GM12878 (cell line): ENCODE data around the gene NAGK. TPM values are rescaled to one million over a fixed set of nuclear protein-coding genes. Genes with fewer than 3 reads are reported as not detected.

Experiments used
- ATAC-seq: fragments of 200-7000 bp; cut with Tn5 transposase; 3 replicates; pipeline ENCODE4 v1.9.1; 2020; ENCODE audit warnings: mild to moderate bottlenecking, moderate library complexity
- BruUV-seq: library from RNA; stranded (reverse); fragments of 400-500 nt; replicated peaks from 2 replicates; lab custom pipeline; 2021; lab: Mats Ljungman, UMichigan
- CTCF ChIA-PET: fragments of 300-600 bp; sonication (Branson Sonifier 250); formaldehyde crosslinking; extraction: SDS; loops from one replicate; lab custom pipeline; 2021; ENCODE audit warnings: inconsistent platforms; lab: Yijun Ruan, JAX
- POLR2A ChIA-PET: fragments of 350-600 bp; formaldehyde crosslinking; extraction: SDS; loops from one replicate; lab custom pipeline; 2021; ENCODE audit warnings: inconsistent platforms; lab: Charles Lee
- RAD21 ChIA-PET: fragments of 300-600 bp; sonication (Branson Sonifier 250); formaldehyde crosslinking; loops from one replicate; lab custom pipeline; 2023; ENCODE audit warnings: antibody characterized with exemption; ENCODE audit not compliant: unreplicated experiment; lab: Charles Lee
- SMC1A ChIA-PET: fragments of 300-600 bp; sonication (Branson Sonifier 250); formaldehyde crosslinking; loops from one replicate; lab custom pipeline; 2023; ENCODE audit not compliant: unreplicated experiment, uncharacterized antibody; lab: Charles Lee
- DNase-seq: peaks from one replicate; pipeline ENCODE4 v3.0.0-alpha.2; 2011; ENCODE audit warnings: low read depth, low spot score
- FAIRE-seq: peaks from 3 replicates; lab custom pipeline; 2011; peaks lifted over from hg19 to GRCh38; lab: Jason Lieb, UNC
- H2AFZ ChIP-seq: 2 replicates; pipeline ENCODE4 v1.6.0; 2011; ENCODE audit warnings: low read depth, low read length, control low read depth; ENCODE audit not compliant: control insufficient read depth
- H3K27ac ChIP-seq: 2 replicates; pipeline ENCODE4 v1.5.1; 2011; ENCODE audit warnings: control low read depth; ENCODE audit not compliant: control insufficient read depth, insufficient read depth
- H3K27me3 ChIP-seq, 2 experiments: replicated peaks in 1 of 2; 2 replicates each; pipeline versions ENCODE4 v1.6.0 to v1.6.1; 2011; ENCODE audit warnings: low read length in 1 of 2; ENCODE audit not compliant: control insufficient read depth in 2 of 2, insufficient read depth in 2 of 2
- H3K36me3 ChIP-seq, 2 experiments: 2 replicates each; pipeline ENCODE4 v1.5.1; 2011; ENCODE audit warnings: low read length in 1 of 2; ENCODE audit not compliant: control insufficient read depth in 2 of 2, insufficient read depth in 2 of 2
- H3K4me1 ChIP-seq: 2 replicates; pipeline ENCODE4 v1.6.1; 2011; ENCODE audit warnings: mild to moderate bottlenecking, low read length, moderate library complexity, mixed read lengths; ENCODE audit not compliant: control insufficient read depth, insufficient read depth
- H3K4me2 ChIP-seq: 2 replicates; pipeline ENCODE4 v1.6.0; 2011; ENCODE audit warnings: control low read depth; ENCODE audit not compliant: control insufficient read depth, insufficient read depth
- H3K4me3 ChIP-seq: fragments of 200-600 bp; sonication (generic); 2 replicates; pipeline ENCODE4 v1.5.1; 2016
- H3K79me2 ChIP-seq: 2 replicates; pipeline ENCODE4 v1.6.0; 2011; ENCODE audit warnings: low read length; ENCODE audit not compliant: control insufficient read depth, insufficient read depth
- H3K9ac ChIP-seq: 2 replicates; pipeline ENCODE4 v1.8.0; 2011; ENCODE audit warnings: low read length, control low read depth, mixed read lengths; ENCODE audit not compliant: control insufficient read depth, insufficient read depth
- H3K9me3 ChIP-seq: replicated peaks from 3 replicates; pipeline ENCODE4 v1.5.1; 2011; ENCODE audit warnings: mild to moderate bottlenecking, low read length; ENCODE audit not compliant: control insufficient read depth, insufficient read depth
- H4K20me1 ChIP-seq: 2 replicates; pipeline ENCODE4 v1.6.0; 2011; ENCODE audit not compliant: control insufficient read depth, insufficient read depth
- EP300 ChIP-seq, 2 experiments: fragments of 150-350 bp in 1 of 2; IDR thresholded peaks; 2 replicates each; pipeline ENCODE4 v1.6.1; 2011 to 2012; ENCODE audit warnings: low read depth in 2 of 2, low read length in 2 of 2, borderline replicate concordance in 1 of 2, improper control_type of control experiment in 1 of 2, inconsistent platforms in 1 of 2; ENCODE audit not compliant: control insufficient read depth in 1 of 2
- PAX5 ChIP-seq: IDR thresholded peaks from 2 replicates; pipeline ENCODE4 v1.6.1; 2011; ENCODE audit warnings: low read depth, low read length, borderline replicate concordance
- POLR2A ChIP-seq: IDR thresholded peaks from 2 replicates; pipeline ENCODE4 v1.6.1; 2011; ENCODE audit warnings: low read depth, mild to moderate bottlenecking, low read length
- RELB ChIP-seq: fragments of 450-650 bp; IDR thresholded peaks from 2 replicates; pipeline ENCODE4 v1.6.1; 2017; ENCODE audit warnings: low read depth, mild to moderate bottlenecking, moderate library complexity
- RFX5 ChIP-seq: IDR thresholded peaks from 2 replicates; pipeline ENCODE4 v1.6.1; 2011; ENCODE audit warnings: low read depth, low read length, improper control_type of control experiment
- SIX5 ChIP-seq: IDR thresholded peaks from 2 replicates; pipeline ENCODE4 v1.6.1; 2011; ENCODE audit warnings: mild to moderate bottlenecking, low read depth, low read length, moderate library complexity; ENCODE audit not compliant: severe bottlenecking
- SMAD1 ChIP-seq: fragments of 450-650 bp; IDR thresholded peaks from 2 replicates; pipeline ENCODE4 v1.6.1; 2018; ENCODE audit warnings: mild to moderate bottlenecking, low read depth; ENCODE audit not compliant: partially characterized antibody
- USF2 ChIP-seq: IDR thresholded peaks from 2 replicates; pipeline ENCODE4 v1.6.1; 2011; ENCODE audit warnings: low read depth, low read length, improper control_type of control experiment, borderline replicate concordance
- YBX1 ChIP-seq: fragments of 450-650 bp; IDR thresholded peaks from 2 replicates; pipeline ENCODE4 v1.6.1; 2016; ENCODE audit warnings: antibody characterized with exemption
- ZSCAN29 ChIP-seq: fragments of 450-650 bp; IDR thresholded peaks from 2 replicates; pipeline ENCODE4 v1.6.1; 2017; ENCODE audit warnings: mild to moderate bottlenecking, moderate library complexity
- WGBS: methylation state at CpG from one replicate; pipeline ENCODE4 v1.1.6; 2016; ENCODE audit warnings: low lambda C conversion rate; ENCODE audit not compliant: insufficient replicate concordance, insufficient coverage; ENCODE audit errors: missing lambda C conversion rate; 5-methylcytosine and 5-hydroxymethylcytosine counted together
- in situ Hi-C: fragments of 300-500 bp; cut with MboI; formaldehyde crosslinking; loops from 9 replicates; pipeline ENCODE4 v1.14.3; 2018; ENCODE audit warnings: mixed read lengths
- intact Hi-C: fragments of 100-400 bp; cut with micrococcal nuclease; formaldehyde crosslinking; loops from one replicate; pipeline ENCODE4 v1.14.2; 2022; ENCODE audit not compliant: unreplicated experiment
- polyA plus RNA-seq, 11 experiments: library from polyadenylated mRNA; depleted of rRNA in 4 of 11; unstranded in 6 of 11; stranded (reverse) in 5 of 11; fragments of >200 nt; fragmentation: Nextera tagmentation in 4 of 11; fragmentation: Illumina TruSeq in 1 of 11; extraction: Ambion mirVana in 4 of 11; extraction: Trizol in 1 of 11; gene quantifications; 1 replicate in 1 of 11; 2 replicates in 10 of 11; pipeline versions ENCODE4 v1.2.1 to v1.2.3, GENCODE V29; 2011 to 2016; ENCODE audit warnings: inconsistent platforms in 2 of 11, missing spikeins in 2 of 11, low read depth in 1 of 11
- total RNA-seq, 4 experiments: library from RNA; depleted of rRNA in 3 of 4; stranded (reverse); fragments of >200 nt in 3 of 4; fragmentation: Illumina TruSeq in 1 of 4; extraction: Trizol in 1 of 4; gene quantifications; 2 replicates each; pipeline versions ENCODE4 v1.2.1 to v1.2.3, GENCODE V29; 2013 to 2021

Gene NAGK
- total and polyA plus RNA-seq, 10 of the 15 experiments (the other 5 are each of a cell fraction or from before 2014, with no cell fraction given), result 67.7 to 137 (median 115) TPM

- peaks cover 4% of the 10 kb centered on the region; the same call in 1 of the 2 replicates for H3K4me1 ChIP-seq
- ChIA-PET CTCF (interaction anchor here (1.2 to 1.3 kb wide), 2 partner anchors 24 to 109 kb away, joined by 3 to 5 read pairs; no protein-coding TSS in a partner anchor), RAD21 (no interaction called here)
- H3K79me2 ChIP-seq, result no peaks in the 10 kb centered on the region
- H3K4me2 ChIP-seq, result no peak overlapping the region
- no peak for DNase-seq
- H3K27me3 ChIP-seq, result no peaks in the 10 kb centered on the region
- H4K20me1 ChIP-seq, result no peaks in the 10 kb centered on the region
- no peak overlapping the region for H3K27ac ChIP-seq
- no peak overlapping the region for H3K4me3 ChIP-seq
- no peak for FAIRE-seq
- intact Hi-C loops (no loop called here), in situ Hi-C loops (no loop called here)
- no TSS peak for BruUV-seq
- WGBS, result 57% methylated on average over 23 of the region's 23 CpGs
- TF ChIP-seq RFX5, result no peak
- no peak for TF ChIP-seq PAX5
- no peak for TF ChIP-seq SIX5
- no peak for TF ChIP-seq USF2
- TF ChIP-seq YBX1, result no peak
- no peak for TF ChIP-seq ZSCAN29
- TF ChIP-seq RELB, result no peak
- TF ChIP-seq SMAD1, result no peak
- no peak for TF ChIP-seq EP300 (IDR thresholded peaks at IDR 0.05; ENCODE audit: borderline replicate concordance in 1 of 2, control insufficient read depth in 1 of 2, low read depth in 2 of 2, low read length in 2 of 2)
- no peak for TF ChIP-seq POLR2A
- TF ChIP-seq, all 136 proteins: peak for 0
- no peaks in the 10 kb centered on the region for H3K36me3 ChIP-seq
- H3K9me3 ChIP-seq, result no peaks in the 10 kb centered on the region
- H3K9ac ChIP-seq, result no peak overlapping the region
- no peak overlapping the region for H2AFZ ChIP-seq
- POLR2A ChIA-PET, result no interaction called here
- no peak for ATAC-seq
- SMC1A ChIA-PET, result interaction anchor here (1.5 kb wide), 1 partner anchor 24 kb away, joined by 5 read pairs; no protein-coding TSS in a partner anchor
Observed at GRCh38 chr2:71045865-71046548, 22.4 kb upstream of the NAGK start.
